Lung (tissue), 12 donors: ENCODE data around the gene UBE2C. TPM values are rescaled to one million over a fixed set of nuclear protein-coding genes. Genes with fewer than 3 reads are reported as not detected.
A peak's percentile ranks its signal among the peaks of the same experiment; 100 is the strongest.

Source experiments
- ATAC-seq: fragments of 200-7000 bp; cut with Tn5 transposase; one replicate; pipeline ENCODE4 v1.9.1; 2020; ENCODE audit warnings: moderate number of reproducible peaks; ENCODE audit not compliant: insufficient read depth, low FRiP score
- DNase-seq, 3 donors: peaks; one replicate each; pipeline ENCODE4 v3.0.0-alpha.2; 2013 to 2017
- H3K27ac ChIP-seq, 2 donors: one replicate each; pipeline ENCODE4 v1.5.1; 2013; ENCODE audit warnings: mild to moderate bottlenecking in 2 of 2, moderate library complexity in 2 of 2, control low read depth in 1 of 2, inconsistent platforms in 1 of 2, low read depth in 1 of 2, low read length in 1 of 2
- H3K27me3 ChIP-seq, 3 donors: one replicate each; pipeline ENCODE4 v1.5.1; 2013; ENCODE audit warnings: low read length in 2 of 3; ENCODE audit not compliant: control insufficient read depth in 3 of 3, insufficient read depth in 3 of 3
- H3K36me3 ChIP-seq, 4 donors: one replicate each; pipeline ENCODE4 v1.5.1; 2013; ENCODE audit warnings: low read length in 4 of 4, mild to moderate bottlenecking in 1 of 4, moderate library complexity in 1 of 4; ENCODE audit not compliant: control insufficient read depth in 4 of 4, insufficient read depth in 4 of 4
- H3K4me1 ChIP-seq, 5 donors: one replicate each; pipeline ENCODE4 v1.5.1; 2013; ENCODE audit warnings: low read length in 5 of 5, mild to moderate bottlenecking in 2 of 5, moderate library complexity in 1 of 5; ENCODE audit not compliant: control insufficient read depth in 5 of 5, insufficient read depth in 5 of 5
- H3K4me3 ChIP-seq: one replicate; pipeline ENCODE4 v1.5.1; 2013; ENCODE audit warnings: mild to moderate bottlenecking, control low read depth, moderate library complexity
- H3K9ac ChIP-seq, 2 donors: one replicate each; pipeline ENCODE4 v1.5.1; 2013; ENCODE audit warnings: low read length in 2 of 2, control low read depth in 1 of 2; ENCODE audit not compliant: insufficient read depth in 1 of 2
- H3K9me3 ChIP-seq, 4 donors: one replicate each; pipeline ENCODE4 v1.5.1; 2013; ENCODE audit warnings: low read length in 3 of 4, mild to moderate bottlenecking in 1 of 4, moderate library complexity in 1 of 4; ENCODE audit not compliant: control insufficient read depth in 4 of 4, insufficient read depth in 3 of 4
- CTCF ChIP-seq: IDR thresholded peaks from 2 replicates; pipeline ENCODE4 v1.5.1; 2012; ENCODE audit warnings: mild to moderate bottlenecking; ENCODE audit errors: control extremely low read depth, extremely low read depth
- WGBS, 2 donors: extraction: QIAGEN DNeasy Blood & Tissue Kit; methylation state at CpG; one replicate each; pipeline ENCODE4 v1.1.7; 2013; 5-methylcytosine and 5-hydroxymethylcytosine counted together
- polyA plus RNA-seq, 2 donors: library from polyadenylated mRNA; stranded (reverse); fragments of 200-250 nt; gene quantifications; one replicate each; pipeline ENCODE4 v1.2.1, GENCODE V29; 2013
- total RNA-seq, 2 donors: library from RNA; depleted of rRNA in 1 of 2; stranded (reverse); fragments of >200 nt in 1 of 2; gene quantifications; one replicate each; pipeline ENCODE4 v1.2.1, GENCODE V29; 2014 to 2021
- donor health status: control.
- donor health status: control.
- donor health status: Bipolar disorder and iron deficiency.
- donor health status: healthy.
- donor health status: DM: yes; HTN: yes; CAD: no.

The UBE2C gene
- total and polyA plus RNA-seq, 4 donors, result 2.5 to 17.0 (median 5.5) TPM

- Histone ChIP-seq H3K4me3 (peak overlapping the region; percentile 60), H3K36me3 (peaks cover 0 to 13% (median 4%) of the 10 kb centered on the region in 4 donors), H3K27ac (peak overlapping the region; percentile 90 to 97), H3K9ac (peak overlapping the region; percentile 69 to 73), H3K4me1 (peaks cover 6 to 31% (median 12%) of the 10 kb centered on the region in 5 donors), H3K27me3 (no peaks in the 10 kb centered on the region), H3K9me3 (no peaks in the 10 kb centered on the region)
- 6 to 7% methylated on average over 61 to 70 of the region's 71 CpGs for WGBS, 2 donors
- TF ChIP-seq CTCF, result no peak
- DNase-seq, result peak; percentile 87 to 91 (median 88)
- peak; percentile 80 for ATAC-seq
These were observed 21.7 kb downstream of the UBE2C start for GRCh38 chr20:45833883-45834796.

GRCh38 chr20:45834797-45835161 lies 22.3 kb downstream of the UBE2C start:
- WGBS, 2 donors, result 86 to 87% methylated on average over 14 of the region's 14 CpGs
- DNase-seq, result no peak
- peaks cover 6 to 31% (median 12%) of the 10 kb centered on the region in 5 donors for H3K4me1 ChIP-seq

GRCh38 chr20:45835329-45835765 lies 22.9 kb downstream of the UBE2C start:
- Histone ChIP-seq H3K27ac (peak overlapping the region in 1 of 2 donors; percentile 49), H3K9ac (no peak overlapping the region), H3K4me1 (peaks cover 6 to 31% (median 12%) of the 10 kb centered on the region in 5 donors), H3K4me3 (no peak overlapping the region), H3K36me3 (peaks cover 6 to 16% (median 7%) of the 10 kb centered on the region in 4 donors), H3K9me3 (no peaks in the 10 kb centered on the region), H3K27me3 (no peaks in the 10 kb centered on the region)
- no peak for ATAC-seq
- 56 to 69% methylated on average over 3 of the region's 3 CpGs for WGBS, 2 donors
- no peak for TF ChIP-seq CTCF
- no peak for DNase-seq

More at GRCh38 chr20:45834797-45835161, 22.3 kb downstream of the UBE2C start:
- Histone ChIP-seq H3K9ac (no peak overlapping the region), H3K36me3 (peaks cover under 1 to 15% (median 4%) of the 10 kb centered on the region in 4 donors), H3K4me3 (peak overlapping the region; percentile 60), H3K27ac (peak overlapping the region in 1 of 2 donors; percentile 90), H3K9me3 (no peaks in the 10 kb centered on the region), H3K27me3 (no peaks in the 10 kb centered on the region)
- no peak for ATAC-seq
- TF ChIP-seq CTCF, result no peak
